Measurements from ENCODE around the gene PVALB.
A peak's percentile ranks its signal among the peaks of the same experiment; 100 is the strongest.
"Not testable (repeated sequence)": the region's sequence is repeated elsewhere in the genome, so short reads cannot be mapped to it uniquely, and the experiment has no call there.

The PVALB gene

DNA sequence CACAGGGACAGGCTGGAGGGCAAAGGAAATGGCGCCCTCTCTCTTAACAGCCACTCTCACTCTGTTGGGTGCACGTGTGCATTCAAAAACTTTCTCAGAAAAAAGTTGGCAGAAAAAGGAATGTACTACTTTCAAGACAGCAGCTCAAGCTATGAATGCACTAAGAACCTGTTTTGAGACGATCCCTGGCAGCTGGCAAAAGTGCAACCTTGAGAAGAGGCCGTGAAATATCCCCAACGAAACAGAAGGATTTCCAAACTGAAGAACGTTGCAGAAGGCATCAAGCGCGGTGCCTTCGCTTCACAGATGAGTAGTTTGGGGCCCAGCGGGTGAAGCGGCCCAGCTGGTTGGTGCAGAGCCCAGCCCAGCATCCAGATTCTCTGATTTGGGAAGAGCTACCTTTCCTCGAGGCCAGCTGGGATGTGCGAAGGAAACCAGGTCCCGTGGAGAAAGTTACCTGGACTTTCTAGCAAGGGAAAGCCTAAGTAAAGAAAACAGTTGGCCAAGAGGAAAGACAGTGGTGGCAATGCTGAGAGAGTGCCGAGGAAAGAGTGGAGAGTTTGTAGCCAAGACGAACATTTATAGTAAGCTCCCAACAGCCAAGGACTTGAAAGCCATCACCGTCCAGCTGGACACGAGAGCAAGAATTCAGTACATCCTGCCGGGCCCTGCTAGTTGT, 57.2 kb downstream of the PVALB start:
- TF ChIP-seq, protein P1, sequence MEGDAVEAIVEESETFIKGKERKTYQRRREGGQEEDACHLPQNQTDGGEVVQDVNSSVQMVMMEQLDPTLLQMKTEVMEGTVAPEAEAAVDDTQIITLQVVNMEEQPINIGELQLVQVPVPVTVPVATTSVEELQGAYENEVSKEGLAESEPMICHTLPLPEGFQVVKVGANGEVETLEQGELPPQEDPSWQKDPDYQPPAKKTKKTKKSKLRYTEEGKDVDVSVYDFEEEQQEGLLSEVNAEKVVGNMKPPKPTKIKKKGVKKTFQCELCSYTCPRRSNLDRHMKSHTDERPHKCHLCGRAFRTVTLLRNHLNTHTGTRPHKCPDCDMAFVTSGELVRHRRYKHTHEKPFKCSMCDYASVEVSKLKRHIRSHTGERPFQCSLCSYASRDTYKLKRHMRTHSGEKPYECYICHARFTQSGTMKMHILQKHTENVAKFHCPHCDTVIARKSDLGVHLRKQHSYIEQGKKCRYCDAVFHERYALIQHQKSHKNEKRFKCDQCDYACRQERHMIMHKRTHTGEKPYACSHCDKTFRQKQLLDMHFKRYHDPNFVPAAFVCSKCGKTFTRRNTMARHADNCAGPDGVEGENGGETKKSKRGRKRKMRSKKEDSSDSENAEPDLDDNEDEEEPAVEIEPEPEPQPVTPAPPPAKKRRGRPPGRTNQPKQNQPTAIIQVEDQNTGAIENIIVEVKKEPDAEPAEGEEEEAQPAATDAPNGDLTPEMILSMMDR (IDR thresholded peaks at IDR 0.05): no peak
- peak; percentile 49 for DNase-seq (ENCODE audit: low spot score)
- Histone ChIP-seq H3K27ac (no peak overlapping the region), H3K4me3 (no peak overlapping the region)

DNA sequence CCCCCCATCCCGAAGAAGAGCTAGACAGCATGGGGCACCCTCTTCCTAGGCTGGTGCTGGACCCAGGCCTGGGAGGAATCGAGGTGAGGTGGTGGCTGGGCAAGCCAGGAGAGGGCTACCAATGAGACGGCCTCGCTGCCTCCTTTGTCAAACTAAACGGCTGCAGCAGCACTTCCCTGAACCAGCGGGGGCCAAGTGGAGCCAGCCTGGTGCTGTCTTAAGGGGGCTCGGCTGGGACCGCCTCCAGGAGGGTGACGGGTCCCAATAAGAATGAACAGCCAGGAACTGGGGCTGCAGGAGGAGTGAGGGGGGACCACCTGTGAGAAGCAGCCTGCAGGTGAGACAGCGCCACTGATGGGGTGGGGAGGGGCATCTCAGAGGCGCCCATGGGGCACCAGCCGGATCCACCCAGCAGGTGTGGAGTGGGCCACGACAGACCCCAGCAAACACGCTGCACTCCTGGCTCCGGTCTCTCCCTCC, 58.0 kb downstream of the PVALB start:
- H3K27ac ChIP-seq: no peak overlapping the region
- peak; percentile 50 for DNase-seq (ENCODE audit: low spot score)
- H3K4me3 ChIP-seq: no peak overlapping the region
- TF ChIP-seq, protein P1 (IDR thresholded peaks at IDR 0.05): no peak

DNA sequence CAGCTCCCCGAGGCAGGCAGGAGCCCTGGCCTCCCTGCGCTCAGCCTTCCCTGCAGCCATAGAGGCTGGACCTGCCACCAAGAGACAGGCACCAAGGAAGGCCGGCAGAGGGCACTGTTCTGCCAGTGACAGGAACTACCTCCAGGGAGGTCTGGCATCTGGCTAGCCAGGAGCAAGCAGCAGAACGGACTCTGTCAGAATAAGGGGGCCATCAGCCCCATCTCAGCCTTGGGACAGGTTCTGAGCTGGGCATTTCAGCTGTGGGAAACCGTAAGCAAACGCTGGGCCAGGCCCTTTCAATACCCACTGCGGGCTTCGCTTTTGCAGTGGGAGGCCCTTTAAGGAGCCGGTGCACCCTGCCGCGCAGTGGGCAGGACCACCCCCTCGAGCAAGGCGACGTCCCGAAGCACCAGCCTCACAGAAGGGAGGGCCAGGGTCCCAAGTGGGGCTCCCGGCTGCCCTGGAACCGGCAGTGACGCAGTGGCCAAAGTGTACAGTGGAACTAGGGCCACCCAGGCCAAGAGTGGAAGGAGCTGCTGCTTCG, 59.1 kb downstream of the PVALB start:
- H3K27ac ChIP-seq: no peak overlapping the region

DNA sequence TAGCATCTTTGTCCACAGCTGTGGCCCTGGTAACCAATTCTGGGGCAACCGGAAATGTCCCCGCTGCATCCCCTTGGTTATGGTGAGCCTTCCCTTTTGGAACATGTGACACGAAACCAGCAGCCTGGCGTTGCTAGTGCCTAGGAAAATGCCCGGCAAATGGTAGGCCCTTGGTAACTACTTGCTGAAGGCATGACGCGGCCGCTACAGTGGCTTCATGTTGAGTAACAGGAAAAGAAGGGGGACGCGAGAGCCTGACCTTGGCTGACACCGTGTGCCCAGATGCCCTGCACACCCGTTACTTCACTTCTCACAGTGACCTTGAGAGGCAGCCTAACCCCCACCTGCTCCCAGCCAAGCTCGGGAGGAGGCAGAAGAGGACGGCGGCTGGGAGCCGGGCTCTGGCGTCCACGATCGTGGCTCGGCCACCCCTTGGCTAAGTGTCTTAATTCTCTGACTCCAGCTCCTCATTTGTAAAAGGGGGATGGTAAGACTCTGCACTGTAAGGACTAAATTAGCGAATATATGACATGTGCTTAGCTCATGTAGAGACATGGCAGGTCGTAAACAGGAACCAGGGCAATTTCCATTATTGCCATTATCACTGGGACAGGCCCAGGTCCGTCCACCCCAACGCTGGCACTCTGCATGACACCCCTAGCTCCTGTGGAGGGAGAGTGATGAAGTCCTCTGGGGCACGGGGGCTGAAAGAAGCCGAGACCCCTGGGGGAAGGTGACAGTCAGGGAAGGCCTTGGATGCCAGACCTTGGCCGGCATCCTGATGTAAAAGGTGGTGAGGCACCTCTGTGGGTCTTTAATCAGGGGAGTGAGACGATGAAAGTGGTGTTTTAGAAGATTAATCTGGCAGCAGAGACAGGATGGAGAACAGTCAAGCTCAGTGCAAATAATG, 59.8 kb downstream of the PVALB start:
- no peak overlapping the region for H3K4me3 ChIP-seq
- peak; percentile 64 for DNase-seq (ENCODE audit: low spot score)
- H3K27ac ChIP-seq: no peak overlapping the region
- TF ChIP-seq, protein P1 (IDR thresholded peaks at IDR 0.05): no peak

More for the DNA sequence above, 59.1 kb downstream of the PVALB start:
- TF ChIP-seq, protein P1 (IDR thresholded peaks at IDR 0.05): peak; percentile 65
- peak; percentile 73 for DNase-seq (ENCODE audit: low spot score)
- H3K4me3 ChIP-seq: no peak overlapping the region

DNA sequence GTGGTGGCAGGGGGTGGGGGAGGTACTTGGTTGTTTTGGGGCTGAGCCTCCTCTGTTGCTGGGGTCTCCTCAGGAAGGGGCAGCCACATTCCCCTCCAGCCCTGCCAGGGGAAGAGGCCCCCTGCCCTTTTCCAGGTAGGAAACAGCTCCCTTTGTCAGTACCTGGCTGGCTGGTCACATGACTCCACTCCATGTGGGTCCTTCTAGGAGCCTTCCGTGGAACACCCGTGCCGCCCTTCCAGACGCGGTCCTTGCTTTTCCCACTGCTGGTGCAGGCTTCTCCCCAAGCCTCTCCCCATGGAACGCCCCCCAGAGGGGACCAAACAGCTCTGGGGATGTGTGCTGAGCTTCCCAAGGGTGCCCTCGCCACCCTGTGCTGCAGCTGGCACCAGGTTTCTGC, 60.8 kb downstream of the PVALB start:
- peak; percentile 68 for DNase-seq (ENCODE audit: low spot score)
- TF ChIP-seq, protein P1 (IDR thresholded peaks at IDR 0.05): no peak
- Histone ChIP-seq H3K27ac (no peak overlapping the region), H3K4me3 (no peak overlapping the region)

DNA sequence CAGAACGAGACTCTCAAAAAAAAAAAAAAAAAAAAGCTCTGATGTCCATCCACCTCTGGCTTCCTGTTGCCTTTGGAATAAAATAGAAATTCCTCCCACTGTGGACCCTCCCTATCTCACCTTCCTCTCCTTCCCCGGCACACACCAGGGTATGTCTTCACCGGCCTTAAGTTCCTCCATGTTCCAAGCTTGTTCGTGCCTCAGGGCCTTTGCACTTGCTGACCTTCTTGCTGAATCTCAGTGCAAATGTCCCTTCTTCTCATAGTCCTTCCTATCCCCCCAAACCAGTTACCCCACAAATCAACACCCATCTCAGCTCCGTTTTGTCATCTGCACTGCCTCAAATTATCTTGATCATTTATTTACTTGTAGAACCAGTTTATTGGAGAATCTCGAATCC, 61.5 kb downstream of the PVALB start:
- no peak for DNase-seq (ENCODE audit: low spot score)
- Histone ChIP-seq H3K4me3 (no peak overlapping the region), H3K27ac (no peak overlapping the region)
- TF ChIP-seq, protein P1 (IDR thresholded peaks at IDR 0.05): no peak

DNA sequence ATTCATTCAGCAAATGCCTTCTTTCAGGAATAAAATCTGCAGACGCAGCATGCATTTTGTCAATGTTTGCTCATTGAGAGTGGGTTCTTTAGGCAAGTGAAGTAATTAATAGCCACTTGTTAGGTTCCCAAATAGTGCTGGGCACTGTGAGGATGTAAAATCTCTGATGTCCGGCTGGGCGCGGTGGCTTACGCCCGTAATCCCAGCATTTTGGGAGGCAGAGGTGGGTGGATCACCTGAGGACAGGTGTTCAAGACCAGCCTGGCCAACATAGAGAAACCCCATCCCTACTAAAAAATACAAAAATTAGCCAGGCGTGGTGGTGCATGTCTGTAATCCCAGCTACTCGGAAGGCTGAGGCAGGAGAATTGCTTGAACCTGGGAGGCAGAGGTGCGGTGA, 62.0 kb downstream of the PVALB start:
- H3K27ac ChIP-seq, H3K4me3 ChIP-seq: not testable (repeated sequence)
- peak; percentile 19 for DNase-seq (ENCODE audit: low spot score)
